ENCODE results near the gene FBXO2.

DNA sequence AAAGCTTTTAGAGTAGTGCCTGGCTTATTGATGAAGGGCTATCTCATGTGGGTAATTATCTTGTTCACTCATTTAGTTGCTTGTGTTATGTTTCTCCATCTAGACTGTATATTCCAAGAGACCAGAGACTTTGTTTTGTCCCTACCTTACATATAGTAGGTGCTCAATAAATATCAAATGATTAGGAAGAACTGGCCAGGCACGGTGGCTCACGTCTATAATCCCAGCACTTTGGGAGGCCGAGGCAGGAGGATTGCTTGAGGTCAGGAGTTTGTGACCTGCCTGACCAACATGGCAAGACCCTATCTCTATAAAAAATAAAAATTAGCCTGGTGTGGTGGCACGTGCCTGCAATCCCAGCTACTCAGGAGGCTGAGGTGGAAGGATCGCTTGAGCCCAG, 9.0 kb downstream of the FBXO2 start:
- TF ChIP-seq SP1 (IDR thresholded peaks at IDR 0.05) (no peak), SUZ12 (IDR thresholded peaks at IDR 0.05) (no peak), L3MBTL2 (conservative IDR thresholded peaks at IDR 0.05) (no peak), FOXM1 (IDR thresholded peaks at IDR 0.05; ENCODE audit: borderline replicate concordance) (no peak), TARDBP (IDR thresholded peaks at IDR 0.05) (no peak), FOXA1 (IDR thresholded peaks at IDR 0.05) (no peak), BHLHE40 (IDR thresholded peaks at IDR 0.05; ENCODE audit: borderline replicate concordance) (no peak), NFRKB (IDR thresholded peaks at IDR 0.05) (no peak), ELF4 (IDR thresholded peaks at IDR 0.05) (no peak), ZNF384 (IDR thresholded peaks at IDR 0.05) (no peak), ARNT (IDR thresholded peaks at IDR 0.05) (no peak)
